Thymus (tissue), 11 donors: Measurements from ENCODE around the gene KDM5C. TPM values are rescaled to one million over a fixed set of nuclear protein-coding genes. Genes with fewer than 3 reads are reported as not detected.
"Not testable (repeated sequence)": the region's sequence is repeated elsewhere in the genome, so short reads cannot be mapped to it uniquely, and the experiment has no call there.

ENCODE experiments used
- DNase-seq, 9 donors: peaks; one replicate each; pipeline ENCODE4 v3.0.0-alpha.2; 2013; ENCODE audit warnings: low spot score in 9 of 9, low read depth in 6 of 9, missing footprints in 1 of 9
- H3K27ac ChIP-seq, 2 donors: one replicate each; pipeline ENCODE4 v1.5.1; 2013; ENCODE audit warnings: control low read depth in 1 of 2, low read depth in 1 of 2, low read length in 1 of 2, mild to moderate bottlenecking in 1 of 2, moderate library complexity in 1 of 2
- H3K27me3 ChIP-seq, 2 donors: one replicate each; pipeline ENCODE4 v1.5.1; 2013; ENCODE audit warnings: low read length in 1 of 2; ENCODE audit not compliant: control insufficient read depth in 2 of 2, insufficient read depth in 1 of 2
- H3K36me3 ChIP-seq, 2 donors: one replicate each; pipeline ENCODE4 v1.5.1; 2013; ENCODE audit warnings: low read length in 1 of 2, mild to moderate bottlenecking in 1 of 2, moderate library complexity in 1 of 2; ENCODE audit not compliant: control insufficient read depth in 2 of 2, insufficient read depth in 2 of 2
- H3K4me1 ChIP-seq, 2 donors: one replicate each; pipeline ENCODE4 v1.5.1; 2013; ENCODE audit warnings: low read length in 2 of 2; ENCODE audit not compliant: control insufficient read depth in 2 of 2, insufficient read depth in 2 of 2
- H3K4me3 ChIP-seq, 2 donors: one replicate each; pipeline ENCODE4 v1.5.1; 2013; ENCODE audit warnings: low read length in 2 of 2, control low read depth in 1 of 2, mild to moderate bottlenecking in 1 of 2
- H3K9me3 ChIP-seq, 2 donors: one replicate each; pipeline ENCODE4 v1.5.1; 2013; ENCODE audit warnings: low read length in 1 of 2, mild to moderate bottlenecking in 1 of 2; ENCODE audit not compliant: control insufficient read depth in 2 of 2, insufficient read depth in 1 of 2
- WGBS: extraction: QIAGEN DNeasy Blood & Tissue Kit; methylation state at CpG from one replicate; pipeline ENCODE4 v1.1.7; 2013; 5-methylcytosine and 5-hydroxymethylcytosine counted together
- polyA plus RNA-seq: library from polyadenylated mRNA; stranded (reverse); fragments of 200-250 nt; gene quantifications from one replicate; pipeline ENCODE4 v1.2.3, GENCODE V29; 2013
- total RNA-seq: library from RNA; stranded (reverse); fragments of 120-200 nt; gene quantifications from one replicate; pipeline ENCODE4 v1.2.4, GENCODE V29; 2013
- donor health status: healthy.

The KDM5C gene
- total and polyA plus RNA-seq, 2 donors, result 29.0 to 48.3 TPM

GRCh38 chrX:53188763-53189162 is 36.2 kb downstream of the KDM5C start:
- Histone ChIP-seq H3K36me3 (peaks cover 11 to 30% of the 10 kb centered on the region in 2 donors), H3K9me3 (no peaks in the 10 kb centered on the region), H3K4me3 (no peak overlapping the region), H3K27ac (no peak overlapping the region), H3K27me3 (no peaks in the 10 kb centered on the region), H3K4me1 (no peaks in the 10 kb centered on the region)
- DNase-seq, result no peak
- 98% methylated on average over 2 of the region's 2 CpGs for WGBS

- DNase-seq, result no peak
- Histone ChIP-seq H3K27me3 (no peaks in the 10 kb centered on the region), H3K27ac (no peak overlapping the region), H3K4me3 (no peak overlapping the region), H3K4me1 (no peaks in the 10 kb centered on the region), H3K9me3 (no peaks in the 10 kb centered on the region), H3K36me3 (peaks cover 2 to 10% of the 10 kb centered on the region in 2 donors)
- WGBS, result 94% methylated on average over 2 of the region's 2 CpGs
Observed at GRCh38 chrX:53186351-53186750, 38.7 kb downstream of the KDM5C start.

GRCh38 chrX:53184836-53185235 is 40.2 kb downstream of the KDM5C start:
- Histone ChIP-seq H3K9me3 (no peaks in the 10 kb centered on the region), H3K27me3 (no peaks in the 10 kb centered on the region), H3K4me1 (no peaks in the 10 kb centered on the region), H3K27ac (no peak overlapping the region), H3K36me3 (peaks cover 0 to under 1% of the 10 kb centered on the region in 2 donors), H3K4me3 (no peak overlapping the region)
- WGBS, result 95% methylated on average over 2 of the region's 2 CpGs
- no peak for DNase-seq

DNA sequence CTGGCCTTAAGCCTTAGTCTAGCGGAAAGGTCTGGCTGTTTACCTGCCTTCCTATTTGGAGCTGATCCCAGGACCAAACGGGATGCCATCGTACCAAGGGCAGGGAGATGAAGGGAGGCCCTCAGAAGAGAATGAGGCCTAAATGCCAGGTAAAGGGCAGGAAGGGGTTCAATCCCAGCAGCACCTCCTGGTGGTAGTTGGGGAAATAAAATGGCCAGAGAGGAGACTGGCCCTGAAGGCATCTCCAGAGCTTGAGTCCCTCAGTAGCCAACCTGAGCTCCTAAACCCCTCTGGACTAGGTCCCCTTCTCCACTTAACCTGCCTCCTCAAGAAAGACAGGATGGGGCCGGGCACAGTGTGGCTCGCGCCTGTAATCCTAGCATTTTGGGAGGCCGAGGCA is 53.7 kb downstream of the KDM5C start:
- Histone ChIP-seq H3K4me1 (no peaks in the 10 kb centered on the region), H3K4me3 (no peak overlapping the region), H3K9me3 (no peaks in the 10 kb centered on the region), H3K36me3 (peaks cover 0 to 4% of the 10 kb centered on the region in 2 donors), H3K27ac (no peak overlapping the region), H3K27me3 (no peaks in the 10 kb centered on the region)
- no peak for DNase-seq
- WGBS, result 97% methylated on average over 7 of the region's 7 CpGs

GRCh38 chrX:53166103-53166502 is 58.9 kb downstream of the KDM5C start:
- peaks cover 0 to 4% of the 10 kb centered on the region in 2 donors for H3K36me3 ChIP-seq
- 92% methylated on average over 3 of the region's 3 CpGs for WGBS
- no peak overlapping the region for H3K27ac ChIP-seq
- no peak overlapping the region for H3K4me3 ChIP-seq
- H3K9me3 ChIP-seq, result no peaks in the 10 kb centered on the region
- no peaks in the 10 kb centered on the region for H3K4me1 ChIP-seq
- H3K27me3 ChIP-seq, result no peaks in the 10 kb centered on the region
- no peak for DNase-seq

DNA sequence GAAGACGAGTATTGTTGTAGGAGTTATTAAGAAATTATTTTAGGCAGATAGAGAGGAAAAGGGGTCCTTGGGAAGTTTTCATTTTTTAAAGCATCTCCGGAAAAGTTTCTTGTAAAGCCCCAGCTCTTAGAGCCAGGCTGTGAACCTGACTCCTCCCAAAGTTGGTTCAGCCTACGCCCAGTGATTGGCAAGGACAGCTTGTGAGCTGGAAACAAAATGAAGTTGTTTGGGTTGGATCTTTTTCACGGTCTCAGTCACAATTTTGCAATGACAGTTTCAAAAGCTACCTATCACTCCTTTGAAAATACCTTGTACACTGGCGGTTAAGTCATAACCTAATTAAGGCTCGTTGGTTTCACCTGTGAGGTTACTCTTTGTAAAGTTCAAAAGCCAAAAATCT is 60.4 kb downstream of the KDM5C start:
- DNase-seq, H3K9me3 ChIP-seq, H3K4me3 ChIP-seq, H3K27ac ChIP-seq, H3K27me3 ChIP-seq, H3K36me3 ChIP-seq, H3K4me1 ChIP-seq: not testable (repeated sequence)
- 81% methylated on average over 6 of the region's 6 CpGs for WGBS

DNA sequence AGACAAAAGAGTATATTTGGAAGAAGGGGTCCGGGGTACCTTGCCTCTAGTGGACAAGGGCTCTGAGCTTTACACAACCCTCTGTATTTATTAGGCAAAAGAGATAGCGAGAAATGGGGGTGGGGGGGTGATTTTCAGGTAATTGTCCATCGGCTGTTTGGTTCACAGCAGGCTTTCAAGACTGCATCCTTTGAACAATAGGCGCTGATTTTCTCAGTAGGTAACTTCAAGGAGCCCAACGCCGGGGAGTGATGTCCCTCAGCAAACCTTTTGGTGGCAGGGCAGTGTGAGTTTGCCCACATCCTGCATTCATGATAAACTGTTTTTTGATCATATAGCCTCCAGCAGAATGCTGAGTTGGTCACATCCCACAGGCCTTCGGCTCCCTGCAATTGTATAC is 61.6 kb downstream of the KDM5C start:
- Histone ChIP-seq H3K4me3 (no peak overlapping the region), H3K36me3 (no peaks in the 10 kb centered on the region), H3K27me3 (no peaks in the 10 kb centered on the region), H3K27ac (no peak overlapping the region), H3K9me3 (no peaks in the 10 kb centered on the region), H3K4me1 (no peaks in the 10 kb centered on the region)
- WGBS, result 93% methylated on average over 7 of the region's 7 CpGs
- no peak for DNase-seq

DNA sequence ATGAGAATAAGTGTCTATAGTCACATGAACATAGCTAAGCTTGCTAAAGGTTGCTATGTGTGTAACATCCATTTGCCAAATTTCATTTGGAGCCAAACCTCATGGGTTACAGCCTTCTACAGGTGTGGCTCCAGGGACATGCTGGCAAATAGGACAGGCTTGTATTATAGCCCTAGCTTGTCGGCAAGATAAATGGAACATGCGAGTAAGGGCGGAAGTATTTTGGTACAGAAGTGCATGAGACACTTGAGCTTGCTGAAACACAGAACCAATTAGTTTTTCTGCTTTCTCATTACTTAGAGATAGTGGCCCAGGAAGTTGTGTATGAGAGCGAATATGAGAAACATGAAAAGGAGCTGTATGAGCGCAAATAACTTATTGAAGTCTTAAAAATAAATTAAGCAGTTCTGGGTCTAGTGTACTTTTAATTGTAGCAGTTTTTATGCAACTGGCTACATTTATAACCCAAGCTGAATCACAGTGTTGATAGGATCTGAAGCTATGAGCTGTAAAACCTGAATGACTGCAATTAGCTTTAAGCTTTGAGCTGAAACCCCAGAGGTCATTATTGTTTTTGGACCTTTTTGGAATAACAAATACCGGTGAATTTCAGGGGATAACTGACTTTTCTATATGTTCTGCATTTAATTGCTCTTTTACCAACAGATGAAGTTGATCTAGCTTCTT is 64.6 kb downstream of the KDM5C start:
- no peak for DNase-seq
- Histone ChIP-seq H3K36me3 (no peaks in the 10 kb centered on the region), H3K4me1 (no peaks in the 10 kb centered on the region), H3K27me3 (no peaks in the 10 kb centered on the region), H3K9me3 (no peaks in the 10 kb centered on the region), H3K27ac (no peak overlapping the region), H3K4me3 (no peak overlapping the region)
- 93% methylated on average over 6 of the region's 6 CpGs for WGBS

- H3K4me3 ChIP-seq, result no peak overlapping the region
- H3K4me1 ChIP-seq, result no peaks in the 10 kb centered on the region
- no peaks in the 10 kb centered on the region for H3K9me3 ChIP-seq
- H3K36me3 ChIP-seq, result no peaks in the 10 kb centered on the region
- no peak overlapping the region for H3K27ac ChIP-seq
- no peaks in the 10 kb centered on the region for H3K27me3 ChIP-seq
- WGBS, result 97% methylated on average over 11 of the region's 11 CpGs
- no peak for DNase-seq
Observed at GRCh38 chrX:53159184-53159583, 65.8 kb downstream of the KDM5C start.
